ENCODE measurements around the gene CEP72.

The CEP72 gene

GRCh38 chr5:636951-637350 is 24.8 kb downstream of the CEP72 start:
- Histone ChIP-seq H4K91ac (ENCODE audit: low read depth, low read length, poor library complexity) (no peak overlapping the region), H2AK5ac (ENCODE audit: low read depth, low read length) (no peak overlapping the region), H3K9me3 (replicated peaks in 1 of 2; ENCODE audit: control insufficient read depth in 2 of 2, insufficient read depth in 1 of 2, low read depth in 1 of 2, low read length in 2 of 2) (peaks cover 0 to 4% of the 10 kb centered on the region in 2 donors), H3K9ac (ENCODE audit: low read depth, low read length, poor library complexity) (no peak overlapping the region), H3K14ac (ENCODE audit: low read length) (no peak overlapping the region), H2BK15ac (ENCODE audit: low read length) (no peak overlapping the region), H3K27me3 (ENCODE audit: control insufficient read depth in 3 of 3, insufficient read depth in 3 of 3, low read depth in 1 of 3, low read length in 3 of 3) (no peaks in the 10 kb centered on the region), H3K23ac (ENCODE audit: low read depth, low read length, poor library complexity) (no peak overlapping the region), H4K8ac (ENCODE audit: low read depth, low read length) (no peak overlapping the region), H3K36me3 (replicated peaks in 1 of 2; ENCODE audit: control insufficient read depth in 2 of 2, insufficient read depth in 2 of 2, low read length in 2 of 2) (peaks cover 66 to 86% of the 10 kb centered on the region in 2 donors), H2BK5ac (ENCODE audit: low read length) (no peak overlapping the region), H2AFZ (ENCODE audit: low read length) (no peak overlapping the region), H2BK120ac (ENCODE audit: low read depth, low read length) (no peak overlapping the region), H3K79me1 (ENCODE audit: low read depth, low read length) (peaks cover 5% of the 10 kb centered on the region), H3K18ac (ENCODE audit: low read length) (no peak overlapping the region), H3K4me3 (ENCODE audit: low read length in 2 of 2) (peak overlapping the region in 1 of 2 donors; percentile 48), H3K4ac (ENCODE audit: low read length) (no peak overlapping the region), H3K4me2 (ENCODE audit: insufficient read depth, low read length, poor library complexity, severe bottlenecking) (no peak overlapping the region), H2BK12ac (ENCODE audit: low read length) (no peak overlapping the region), H3K4me1 (ENCODE audit: control insufficient read depth in 2 of 2, insufficient read depth in 1 of 2, low read depth in 1 of 2, low read length in 2 of 2) (no peaks in the 10 kb centered on the region), H3K27ac (replicated peaks; ENCODE audit: low read length) (no peak overlapping the region)
- DNase-seq (ENCODE audit: low spot score) = no peak
- WGBS, 2 donors (ENCODE audit: extremely low coverage in 2 of 2, insufficient read length in 2 of 2, insufficient replicate concordance in 1 of 2) = no CpG with 5 or more reads among the region's 20 CpGs

DNA sequence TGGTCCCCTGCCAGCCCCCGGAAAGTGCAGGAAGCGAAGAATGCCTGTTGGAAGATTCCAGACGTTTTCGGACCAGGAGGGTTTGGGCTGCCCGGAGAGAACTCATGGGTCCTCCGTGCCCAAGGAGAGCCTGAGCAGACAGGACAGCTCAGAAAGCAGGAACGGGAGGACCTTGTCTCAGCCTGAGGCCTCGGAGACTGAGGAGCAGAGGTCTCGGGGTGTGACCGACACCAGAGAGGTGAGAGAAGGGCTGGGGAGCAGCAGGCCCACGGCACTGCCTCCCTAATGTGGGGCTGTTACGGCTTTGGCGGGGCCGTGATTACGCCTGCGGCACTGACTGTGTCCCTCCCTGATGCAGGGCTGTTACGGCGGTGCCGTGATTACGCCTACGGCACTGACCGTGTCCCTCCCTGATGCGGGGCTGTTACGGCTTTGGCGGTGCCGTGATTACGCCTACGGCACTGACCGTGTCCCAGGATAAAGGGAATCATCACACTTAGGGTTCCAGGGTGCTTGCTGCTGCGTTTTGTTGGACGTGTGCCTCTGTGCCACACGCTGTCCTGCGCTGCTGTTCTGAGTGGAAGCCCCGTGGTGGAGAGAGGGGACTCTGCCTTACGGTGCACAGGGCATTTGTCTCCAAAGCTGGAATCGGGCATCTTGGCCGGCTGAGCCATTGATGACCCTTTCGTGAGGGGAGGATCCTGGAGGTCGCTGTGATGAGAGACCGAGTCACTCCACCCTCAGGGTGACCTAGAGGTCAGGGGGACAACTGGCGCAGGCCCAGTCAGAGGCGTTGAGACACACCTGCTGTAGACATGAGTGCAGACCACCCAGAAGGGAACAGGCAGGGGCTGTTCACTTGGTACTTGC is 25.7 kb downstream of the CEP72 start:
- H3K23ac ChIP-seq (ENCODE audit: low read depth, low read length, poor library complexity) = no peak overlapping the region
- WGBS, 2 donors (ENCODE audit: extremely low coverage in 2 of 2, insufficient read length in 2 of 2, insufficient replicate concordance in 1 of 2) = no CpG with 5 or more reads among the region's 42 CpGs
- H3K4me2 ChIP-seq (ENCODE audit: insufficient read depth, low read length, poor library complexity, severe bottlenecking) = no peak overlapping the region
- peak overlapping the region; percentile 9 for H3K9ac ChIP-seq (ENCODE audit: low read depth, low read length, poor library complexity)
- no peak for DNase-seq (ENCODE audit: low spot score)
- no peak overlapping the region for H2BK5ac ChIP-seq (ENCODE audit: low read length)
- peaks cover 7% of the 10 kb centered on the region for H3K79me1 ChIP-seq (ENCODE audit: low read depth, low read length)
- H2BK120ac ChIP-seq (ENCODE audit: low read depth, low read length) = no peak overlapping the region
- no peak overlapping the region for H2AFZ ChIP-seq (ENCODE audit: low read length)
- peak overlapping the region; percentile 49 for H2BK12ac ChIP-seq (ENCODE audit: low read length)
- H3K9me3 ChIP-seq (replicated peaks in 1 of 2; ENCODE audit: control insufficient read depth in 2 of 2, insufficient read depth in 1 of 2, low read depth in 1 of 2, low read length in 2 of 2) = peaks cover 0 to 5% of the 10 kb centered on the region in 2 donors
- no peak overlapping the region for H2BK15ac ChIP-seq (ENCODE audit: low read length)
- no peak overlapping the region for H3K14ac ChIP-seq (ENCODE audit: low read length)
- H3K27ac ChIP-seq (replicated peaks; ENCODE audit: low read length) = no peak overlapping the region
- peaks cover 73 to 95% of the 10 kb centered on the region in 2 donors for H3K36me3 ChIP-seq (replicated peaks in 1 of 2; ENCODE audit: control insufficient read depth in 2 of 2, insufficient read depth in 2 of 2, low read length in 2 of 2)
- H3K4me1 ChIP-seq (ENCODE audit: control insufficient read depth in 2 of 2, insufficient read depth in 1 of 2, low read depth in 1 of 2, low read length in 2 of 2) = no peaks in the 10 kb centered on the region
- H3K18ac ChIP-seq (ENCODE audit: low read length) = no peak overlapping the region
- H4K8ac ChIP-seq (ENCODE audit: low read depth, low read length) = no peak overlapping the region
- no peak overlapping the region for H3K4me3 ChIP-seq (ENCODE audit: low read length in 2 of 2)
- H3K4ac ChIP-seq (ENCODE audit: low read length) = no peak overlapping the region
- H4K91ac ChIP-seq (ENCODE audit: low read depth, low read length, poor library complexity) = no peak overlapping the region
- no peak overlapping the region for H2AK5ac ChIP-seq (ENCODE audit: low read depth, low read length)
- no peaks in the 10 kb centered on the region for H3K27me3 ChIP-seq (ENCODE audit: control insufficient read depth in 3 of 3, insufficient read depth in 3 of 3, low read depth in 1 of 3, low read length in 3 of 3)

- H4K8ac ChIP-seq (ENCODE audit: low read depth, low read length) = no peak overlapping the region
- peaks cover 5% of the 10 kb centered on the region for H3K79me1 ChIP-seq (ENCODE audit: low read depth, low read length)
Observed at GRCh38 chr5:638501-639252, 26.5 kb downstream of the CEP72 start.

GRCh38 chr5:639253-639530 is 27.1 kb downstream of the CEP72 start:
- WGBS, 2 donors (ENCODE audit: extremely low coverage in 2 of 2, insufficient read length in 2 of 2, insufficient replicate concordance in 1 of 2) = no CpG with 5 or more reads among the region's 9 CpGs
- H2BK12ac ChIP-seq (ENCODE audit: low read length) = no peak overlapping the region
- H3K4me2 ChIP-seq (ENCODE audit: insufficient read depth, low read length, poor library complexity, severe bottlenecking) = no peak overlapping the region
- no peak overlapping the region for H3K4ac ChIP-seq (ENCODE audit: low read length)
- H2BK15ac ChIP-seq (ENCODE audit: low read length) = no peak overlapping the region
- no peak overlapping the region for H4K91ac ChIP-seq (ENCODE audit: low read depth, low read length, poor library complexity)
- H2BK120ac ChIP-seq (ENCODE audit: low read depth, low read length) = no peak overlapping the region
- H3K23ac ChIP-seq (ENCODE audit: low read depth, low read length, poor library complexity) = no peak overlapping the region
- no peak overlapping the region for H3K18ac ChIP-seq (ENCODE audit: low read length)
- no peak overlapping the region for H2AK5ac ChIP-seq (ENCODE audit: low read depth, low read length)
- H3K4me3 ChIP-seq (ENCODE audit: low read length in 2 of 2) = no peak overlapping the region
- peaks cover 74 to 99% of the 10 kb centered on the region in 2 donors for H3K36me3 ChIP-seq (replicated peaks in 1 of 2; ENCODE audit: control insufficient read depth in 2 of 2, insufficient read depth in 2 of 2, low read length in 2 of 2)
- no peak for DNase-seq (ENCODE audit: low spot score)
- H2AFZ ChIP-seq (ENCODE audit: low read length) = no peak overlapping the region
- H2BK5ac ChIP-seq (ENCODE audit: low read length) = no peak overlapping the region
- peaks cover 0 to 5% of the 10 kb centered on the region in 2 donors for H3K9me3 ChIP-seq (replicated peaks in 1 of 2; ENCODE audit: control insufficient read depth in 2 of 2, insufficient read depth in 1 of 2, low read depth in 1 of 2, low read length in 2 of 2)
- no peaks in the 10 kb centered on the region for H3K4me1 ChIP-seq (ENCODE audit: control insufficient read depth in 2 of 2, insufficient read depth in 1 of 2, low read depth in 1 of 2, low read length in 2 of 2)
- no peak overlapping the region for H3K9ac ChIP-seq (ENCODE audit: low read depth, low read length, poor library complexity)
- H3K27ac ChIP-seq (replicated peaks; ENCODE audit: low read length) = no peak overlapping the region
- H4K8ac ChIP-seq (ENCODE audit: low read depth, low read length) = no peak overlapping the region
- H3K27me3 ChIP-seq (ENCODE audit: control insufficient read depth in 3 of 3, insufficient read depth in 3 of 3, low read depth in 1 of 3, low read length in 3 of 3) = no peaks in the 10 kb centered on the region
- peak overlapping the region; percentile 21 for H3K14ac ChIP-seq (ENCODE audit: low read length)
- peaks cover 5% of the 10 kb centered on the region for H3K79me1 ChIP-seq (ENCODE audit: low read depth, low read length)

More at GRCh38 chr5:638501-639252, 26.5 kb downstream of the CEP72 start:
- no peaks in the 10 kb centered on the region for H3K27me3 ChIP-seq (ENCODE audit: control insufficient read depth in 3 of 3, insufficient read depth in 3 of 3, low read depth in 1 of 3, low read length in 3 of 3)
- DNase-seq (ENCODE audit: low spot score) = no peak
- H3K4me3 ChIP-seq (ENCODE audit: low read length in 2 of 2) = no peak overlapping the region
- no CpG with 5 or more reads among the region's 29 CpGs for WGBS, 2 donors (ENCODE audit: extremely low coverage in 2 of 2, insufficient read length in 2 of 2, insufficient replicate concordance in 1 of 2)
- H3K14ac ChIP-seq (ENCODE audit: low read length) = peak overlapping the region; percentile 21
- peaks cover 0 to 5% of the 10 kb centered on the region in 2 donors for H3K9me3 ChIP-seq (replicated peaks in 1 of 2; ENCODE audit: control insufficient read depth in 2 of 2, insufficient read depth in 1 of 2, low read depth in 1 of 2, low read length in 2 of 2)
- H2BK12ac ChIP-seq (ENCODE audit: low read length) = no peak overlapping the region
- peak overlapping the region; percentile 32 for H3K9ac ChIP-seq (ENCODE audit: low read depth, low read length, poor library complexity)
- H3K4ac ChIP-seq (ENCODE audit: low read length) = no peak overlapping the region
- H3K18ac ChIP-seq (ENCODE audit: low read length) = no peak overlapping the region
- H3K23ac ChIP-seq (ENCODE audit: low read depth, low read length, poor library complexity) = no peak overlapping the region
- no peaks in the 10 kb centered on the region for H3K4me1 ChIP-seq (ENCODE audit: control insufficient read depth in 2 of 2, insufficient read depth in 1 of 2, low read depth in 1 of 2, low read length in 2 of 2)
- H2AFZ ChIP-seq (ENCODE audit: low read length) = no peak overlapping the region
- peaks cover 76 to 99% of the 10 kb centered on the region in 2 donors for H3K36me3 ChIP-seq (replicated peaks in 1 of 2; ENCODE audit: control insufficient read depth in 2 of 2, insufficient read depth in 2 of 2, low read length in 2 of 2)
- no peak overlapping the region for H3K4me2 ChIP-seq (ENCODE audit: insufficient read depth, low read length, poor library complexity, severe bottlenecking)
- H2BK15ac ChIP-seq (ENCODE audit: low read length) = no peak overlapping the region
- no peak overlapping the region for H3K27ac ChIP-seq (replicated peaks; ENCODE audit: low read length)
- H4K91ac ChIP-seq (ENCODE audit: low read depth, low read length, poor library complexity) = no peak overlapping the region
- H2BK5ac ChIP-seq (ENCODE audit: low read length) = no peak overlapping the region
- no peak overlapping the region for H2AK5ac ChIP-seq (ENCODE audit: low read depth, low read length)
- no peak overlapping the region for H2BK120ac ChIP-seq (ENCODE audit: low read depth, low read length)
